Stimulated activated CD8-positive, alpha-beta memory T cell treated with anti-CD3 and anti-CD28 coated beads, Interleukin-7, amount 100 ng/mL, for 24 hours (primary cell): ENCODE results near the gene C1orf198.

ENCODE experiments used
- DNase-seq: peaks from one replicate; pipeline ENCODE4 v3.0.0-alpha.2; 2020; ENCODE audit warnings: low read depth

The C1orf198 gene

DNA sequence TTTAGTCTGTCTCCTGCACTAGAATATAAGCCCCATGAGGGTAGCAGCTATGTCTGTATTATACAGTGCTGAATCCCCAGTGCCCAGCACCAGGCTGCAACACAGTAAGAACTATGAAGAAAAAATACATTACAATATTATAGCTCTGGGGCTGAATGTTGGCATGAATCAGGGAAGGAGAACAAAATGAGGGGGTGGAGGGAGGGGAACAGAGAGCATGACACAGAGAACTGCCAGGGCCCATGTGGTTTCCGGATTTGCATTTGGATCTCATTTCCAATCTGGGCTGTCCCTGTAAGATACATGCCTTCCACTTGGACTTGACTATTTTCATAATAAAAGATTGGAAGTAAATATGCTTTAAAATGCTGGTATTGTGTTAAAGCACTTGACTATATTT is 35.8 kb downstream of the C1orf198 start:
- DNase-seq = no peak

DNA sequence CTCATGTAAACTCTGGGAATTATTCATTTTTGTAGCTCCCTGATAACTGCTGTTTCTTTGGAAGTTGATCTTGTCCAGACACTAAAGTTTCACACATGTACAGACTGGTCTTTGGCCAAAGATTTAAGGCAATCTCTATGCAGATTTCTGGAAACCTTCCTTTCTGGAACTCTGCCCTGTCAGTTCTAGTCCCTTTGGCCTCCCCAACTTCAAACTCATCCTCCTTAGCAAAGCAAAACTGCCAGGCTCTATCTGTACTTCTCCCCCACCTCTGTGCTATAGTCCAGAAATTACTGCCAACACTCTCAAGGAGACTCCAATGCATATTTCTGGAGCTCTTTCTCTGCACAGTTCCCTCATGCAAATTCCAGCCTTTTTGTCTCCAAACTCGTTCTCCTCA is 36.5 kb downstream of the C1orf198 start:
- no peak for DNase-seq

DNA sequence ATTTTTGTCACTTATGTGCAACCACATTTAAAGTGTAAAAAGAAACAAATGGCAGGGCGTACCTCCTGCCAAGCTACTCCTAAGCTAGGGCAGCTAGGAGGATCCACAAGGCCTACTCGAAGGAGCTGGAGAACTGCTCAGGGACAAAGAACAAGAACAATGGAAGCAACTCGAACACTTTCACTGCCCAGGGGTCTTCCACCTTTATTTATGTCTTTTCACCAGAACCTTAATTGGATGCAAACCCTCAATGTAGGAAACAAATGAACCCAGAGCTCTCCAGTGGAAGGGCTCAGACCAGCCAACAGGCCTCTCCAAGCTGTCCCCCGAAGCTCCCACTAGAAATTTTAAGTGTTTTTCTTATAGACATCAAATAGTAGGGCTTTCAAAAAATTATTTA is 39.9 kb downstream of the C1orf198 start:
- no peak for DNase-seq

DNA sequence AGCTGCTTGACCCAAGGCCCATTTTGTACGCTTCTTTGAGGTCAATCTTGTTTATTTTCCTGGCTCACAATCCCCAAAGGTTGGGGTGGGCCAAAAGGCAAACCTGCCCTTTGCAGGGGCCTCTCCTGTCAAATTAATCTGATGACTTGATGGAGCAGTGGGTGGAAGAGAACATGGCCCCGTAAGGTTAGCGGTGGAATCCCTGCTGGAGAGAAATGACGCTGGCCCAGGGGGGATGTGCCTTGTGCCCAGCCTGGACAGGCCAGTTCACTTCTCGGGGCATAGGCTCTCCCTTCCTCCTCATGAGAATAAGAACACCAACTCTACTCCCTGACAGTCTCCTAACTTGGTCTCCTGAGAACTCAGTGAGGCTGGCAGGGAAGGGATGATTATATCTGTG is 40.5 kb downstream of the C1orf198 start:
- DNase-seq = no peak

DNA sequence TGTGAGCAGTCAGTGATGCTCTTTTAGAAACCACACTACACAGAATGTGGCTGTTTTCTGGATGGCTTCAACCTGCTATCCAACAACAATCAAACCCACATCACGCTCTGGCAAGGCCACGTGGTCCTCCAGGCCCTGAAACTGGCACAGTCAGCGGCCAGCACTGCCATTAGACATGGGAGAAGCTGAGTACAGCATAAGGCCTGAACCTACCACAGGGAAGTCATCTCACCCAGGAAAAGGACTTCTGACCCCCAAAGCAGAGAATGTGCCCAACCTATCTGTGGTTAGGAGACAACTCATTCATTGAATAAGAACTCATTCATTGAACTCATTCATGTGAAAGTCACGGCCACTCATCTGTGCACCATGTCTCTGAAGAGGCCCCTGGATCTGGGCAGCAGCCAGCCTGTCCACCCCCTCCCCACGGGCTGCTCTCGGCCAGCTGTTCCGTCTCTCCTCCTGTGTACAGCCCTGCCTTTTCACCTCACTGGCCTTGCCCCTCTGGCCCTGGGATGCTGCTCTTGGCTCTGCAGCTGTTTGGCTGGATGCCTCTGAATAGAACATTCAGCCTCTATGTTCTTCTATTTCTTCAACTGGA is 41.1 kb downstream of the C1orf198 start:
- no peak for DNase-seq

DNA sequence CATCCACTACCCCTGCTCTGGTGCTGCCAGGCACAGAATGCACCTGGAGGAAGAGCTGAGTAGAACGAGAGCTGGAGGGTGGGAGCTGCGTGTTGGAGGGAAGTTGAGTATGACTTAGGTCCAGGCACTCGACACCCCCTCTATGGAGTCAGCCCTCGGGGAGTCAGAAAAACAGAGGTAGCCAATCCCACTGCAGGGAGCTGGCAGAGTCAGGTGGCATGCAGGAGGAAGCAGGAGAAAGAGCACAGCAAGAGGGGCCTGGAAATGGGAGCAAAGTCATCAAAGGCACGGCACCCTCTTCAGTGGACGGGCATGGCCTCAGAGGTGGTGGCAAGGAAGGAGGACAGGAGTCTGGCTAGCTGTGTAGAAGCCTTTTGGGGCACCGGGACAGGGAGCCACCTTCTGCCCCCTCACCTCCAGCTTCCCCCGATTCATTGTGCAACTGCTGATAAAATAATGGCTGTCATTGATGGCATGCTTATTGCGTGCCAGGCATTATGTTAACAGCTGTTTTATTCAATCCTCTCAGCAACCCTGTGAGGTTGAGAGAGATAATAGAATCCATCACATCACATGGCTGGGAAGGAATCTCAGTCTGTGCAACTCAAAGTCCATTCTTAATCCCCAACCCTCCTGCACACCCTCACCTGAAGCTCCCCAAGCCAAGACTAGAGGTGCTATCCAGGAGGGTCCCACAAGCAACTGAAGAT is 42.0 kb downstream of the C1orf198 start:
- no peak for DNase-seq

DNA sequence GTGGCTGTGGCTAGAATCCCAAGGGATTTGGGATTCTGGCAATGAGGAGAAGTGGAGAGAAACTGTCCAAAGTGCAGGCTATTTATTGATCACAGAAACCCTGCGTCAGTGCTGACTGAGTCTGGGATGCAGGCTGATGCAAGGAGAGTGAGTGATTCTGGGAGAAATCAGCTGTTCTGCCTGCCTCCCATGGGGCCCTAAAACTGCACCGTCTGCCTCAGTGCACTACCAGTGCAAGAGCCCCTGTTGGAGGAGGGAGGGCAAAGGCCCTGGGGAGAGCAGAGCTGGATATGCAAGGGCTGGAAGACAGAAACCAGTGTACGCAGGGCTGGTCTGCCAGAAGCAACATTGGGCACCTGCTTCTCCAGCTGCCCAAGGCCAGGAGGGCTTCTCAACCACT is 42.6 kb downstream of the C1orf198 start:
- DNase-seq = no peak

DNA sequence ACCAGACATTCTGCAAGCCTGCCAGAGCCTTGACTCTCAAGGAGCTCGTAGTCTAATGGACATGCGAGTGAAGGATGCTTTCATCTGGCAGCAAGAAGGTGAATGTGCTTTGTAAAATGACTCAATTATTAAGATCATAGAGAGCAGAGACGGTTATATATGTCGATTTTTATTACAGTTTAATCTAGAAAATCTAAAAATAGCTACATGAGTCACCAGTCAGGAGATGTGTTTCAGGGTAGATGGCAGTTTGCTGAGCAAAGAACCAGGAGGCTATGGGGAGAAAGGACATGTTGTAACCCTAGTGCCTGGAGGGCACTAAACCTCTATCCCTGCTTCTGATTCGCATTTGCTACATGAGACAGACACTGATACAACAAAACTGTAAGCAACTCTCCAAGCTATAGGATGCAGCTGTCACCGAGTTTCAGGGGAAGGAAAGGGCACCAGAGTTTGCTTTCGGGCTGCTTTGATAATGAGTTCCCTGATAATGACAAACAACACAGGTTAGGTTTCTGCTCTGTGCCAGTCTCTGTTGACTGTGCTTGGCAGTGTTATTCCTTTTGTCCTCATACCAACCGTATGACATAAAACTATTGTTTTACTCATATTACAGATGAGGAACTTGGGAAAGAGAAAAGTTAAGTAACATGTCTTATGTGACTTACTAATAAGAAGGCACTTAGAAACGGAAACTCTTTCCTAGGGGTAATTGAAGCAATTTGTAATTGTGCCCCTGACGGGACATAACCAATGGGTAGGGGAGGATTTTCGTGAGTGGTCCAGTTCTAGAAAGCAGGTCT is 43.2 kb downstream of the C1orf198 start:
- no peak for DNase-seq

DNA sequence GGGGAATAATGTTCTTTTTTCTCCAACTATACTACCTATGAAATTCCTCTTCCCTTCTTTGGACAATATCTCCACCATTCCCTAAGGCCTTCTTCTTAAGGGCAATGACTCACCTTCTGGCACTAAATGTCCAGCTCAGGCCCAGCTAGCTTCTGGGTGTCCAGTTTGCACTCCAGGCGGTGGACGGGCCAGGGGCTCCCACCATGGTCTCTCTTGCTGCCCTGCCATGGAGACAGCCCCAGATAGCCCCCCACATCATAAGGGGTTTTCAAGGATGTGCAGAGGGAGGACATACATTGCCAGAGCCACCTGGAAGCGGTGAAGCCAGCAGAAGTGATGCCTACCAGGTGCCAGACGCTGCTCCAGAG is 43.8 kb downstream of the C1orf198 start:
- no peak for DNase-seq

DNA sequence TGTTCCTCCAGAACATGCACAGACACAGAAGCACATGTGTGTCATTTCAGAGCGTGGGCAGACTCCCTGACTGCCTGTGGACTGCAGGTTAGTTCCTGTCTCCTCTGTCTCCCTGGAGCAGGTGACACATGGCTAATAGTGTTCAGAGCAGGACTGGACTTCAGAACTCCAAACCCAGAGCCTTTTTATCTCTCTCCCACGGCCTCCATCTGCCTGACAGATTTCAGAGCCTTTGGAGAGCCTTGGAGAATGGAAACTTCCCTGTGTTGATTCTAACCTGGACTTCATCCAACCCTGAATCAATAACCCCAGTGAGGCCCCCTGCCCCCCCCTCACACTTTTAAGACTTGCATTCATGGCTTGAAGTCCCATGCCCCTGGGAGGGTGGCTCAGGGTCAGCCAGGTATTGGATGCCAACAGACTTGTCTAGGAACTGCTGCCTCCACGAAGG is 44.4 kb downstream of the C1orf198 start:
- no peak for DNase-seq

DNA sequence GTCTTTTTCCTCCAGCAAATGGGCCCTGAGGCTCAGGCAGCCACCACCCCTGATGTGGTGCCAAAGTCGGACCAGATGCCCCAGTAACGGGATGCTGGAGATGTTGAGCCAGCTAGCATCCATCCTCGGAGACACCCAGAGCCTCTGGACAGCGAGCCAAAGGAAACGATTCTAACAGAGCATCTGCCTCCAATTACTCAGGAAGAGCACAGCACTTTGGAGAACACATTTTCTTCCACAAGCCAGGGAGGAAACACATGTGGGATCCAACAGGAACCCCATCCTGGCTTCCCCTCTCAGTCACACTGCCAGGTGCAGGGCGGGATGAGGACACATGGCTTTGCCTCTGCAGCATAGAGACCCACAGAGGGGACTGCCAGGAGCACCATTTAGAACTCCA is 44.9 kb downstream of the C1orf198 start:
- no peak for DNase-seq

DNA sequence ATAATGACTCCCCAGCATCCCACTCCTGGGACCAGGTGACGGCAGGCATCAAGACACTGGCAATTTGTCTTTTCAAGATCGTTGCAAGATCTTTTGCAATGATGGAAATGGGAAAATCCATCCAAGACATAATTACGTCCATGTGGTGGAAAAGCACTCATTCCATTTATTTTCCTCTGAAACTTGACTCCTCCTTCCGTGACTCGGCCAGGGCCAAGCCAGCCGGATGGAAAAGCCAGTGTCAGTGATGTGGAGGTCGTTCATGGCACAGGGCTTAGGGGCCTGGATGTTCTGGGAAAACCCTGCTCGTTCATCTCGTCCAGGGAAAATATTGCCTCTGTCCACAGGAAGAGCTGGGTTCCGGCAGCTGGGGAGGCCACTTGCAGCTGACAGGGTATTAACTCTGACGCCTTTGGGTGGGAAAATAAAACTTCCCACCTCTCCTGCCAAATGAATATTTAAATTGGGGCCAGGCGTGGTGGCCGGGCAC is 46.2 kb downstream of the C1orf198 start:
- DNase-seq = no peak

DNA sequence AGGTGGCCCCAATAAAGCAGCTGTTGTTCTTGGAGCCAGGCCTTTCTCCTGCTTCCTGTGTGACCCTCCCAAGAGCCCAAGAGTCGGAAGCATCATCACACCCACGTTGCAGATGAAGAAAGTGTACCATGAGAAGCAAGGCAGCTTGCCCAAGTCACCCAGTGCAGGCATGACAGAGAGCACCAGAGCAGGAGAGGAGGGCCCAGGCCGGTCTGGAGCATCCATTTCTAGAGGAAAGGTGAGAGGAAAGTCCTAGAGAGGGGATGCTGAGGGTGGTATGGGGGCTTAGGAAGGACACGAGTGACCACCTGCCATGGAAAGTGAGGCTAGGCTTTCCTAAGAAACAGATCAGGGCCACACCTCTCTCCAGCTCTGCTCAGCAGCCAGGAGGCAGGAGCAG is 47.0 kb downstream of the C1orf198 start:
- DNase-seq = no peak

DNA sequence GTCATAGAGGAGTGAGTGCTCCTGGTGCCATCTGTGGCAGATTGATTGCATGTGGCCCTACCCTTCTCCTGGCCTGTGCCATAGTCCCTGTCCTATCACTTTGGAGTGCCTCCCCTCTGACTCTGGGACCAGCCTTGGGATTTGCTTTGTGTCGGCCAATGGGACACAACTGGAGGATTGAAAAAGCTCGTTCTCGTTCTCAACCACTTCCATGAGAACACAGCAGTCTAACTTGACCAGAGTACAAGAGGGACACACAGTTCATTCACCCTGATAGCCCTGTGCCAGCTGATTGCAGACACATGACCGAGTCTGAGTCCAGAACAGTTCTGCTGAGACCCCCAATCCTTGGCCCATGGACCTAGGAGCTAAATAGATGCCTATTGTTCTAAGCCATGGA is 47.8 kb downstream of the C1orf198 start:
- DNase-seq = no peak

DNA sequence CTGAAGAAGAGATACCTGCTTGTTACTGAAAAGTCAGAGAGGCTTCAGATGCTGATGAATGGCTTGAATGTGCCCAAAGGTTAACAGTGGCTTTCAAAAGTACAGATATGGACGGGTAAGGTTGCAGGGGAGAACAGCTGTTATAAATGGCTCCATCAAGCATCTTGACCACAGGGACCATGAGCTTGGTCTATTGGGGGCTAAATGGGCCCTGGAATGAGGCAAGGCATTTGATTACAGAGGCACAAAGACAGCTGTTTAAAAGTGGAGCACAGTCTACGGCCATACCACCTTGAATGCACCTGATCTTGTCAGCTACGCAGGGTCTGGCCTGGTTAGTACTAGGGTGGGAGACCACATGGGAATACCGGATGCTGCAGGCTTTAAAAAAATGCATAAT is 48.3 kb downstream of the C1orf198 start:
- DNase-seq = no peak

DNA sequence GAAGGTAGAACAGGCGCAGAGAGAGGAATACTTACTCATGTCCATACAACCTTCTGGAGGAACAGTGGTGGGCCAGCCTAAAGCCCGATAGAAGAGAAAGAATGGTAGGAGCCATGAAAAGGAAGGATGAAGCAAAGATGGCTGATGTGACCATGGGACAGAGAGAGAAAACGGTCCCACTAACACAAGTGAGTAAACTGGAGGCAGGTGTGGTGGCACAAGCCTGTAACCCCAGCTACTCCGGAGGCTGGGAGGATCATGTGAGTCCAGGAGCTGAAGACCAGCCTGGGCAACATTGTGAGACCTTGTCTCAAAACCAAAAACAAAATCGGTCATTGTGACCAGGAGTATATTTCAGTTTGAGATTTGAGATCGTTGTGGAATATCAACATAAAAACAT is 49.4 kb downstream of the C1orf198 start:
- DNase-seq = no peak

DNA sequence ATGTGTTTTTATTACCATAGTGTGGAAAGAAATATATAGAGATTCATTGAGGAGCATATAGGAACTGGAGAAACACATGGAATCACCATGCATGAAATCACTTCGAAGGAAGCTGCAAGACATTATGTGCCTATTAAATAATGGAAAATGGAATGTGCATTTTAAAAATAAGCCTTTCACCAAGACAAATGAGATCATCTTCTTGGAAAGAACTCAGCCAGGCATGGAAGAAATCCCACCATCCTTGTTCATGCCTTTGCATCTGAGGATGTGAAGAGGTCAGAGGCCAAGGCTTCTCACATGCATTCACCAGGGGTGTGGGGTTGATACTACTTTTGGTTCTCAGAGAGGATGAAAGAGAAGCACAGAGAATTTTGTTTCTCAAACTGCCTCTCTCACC is 50.0 kb downstream of the C1orf198 start:
- DNase-seq = no peak

DNA sequence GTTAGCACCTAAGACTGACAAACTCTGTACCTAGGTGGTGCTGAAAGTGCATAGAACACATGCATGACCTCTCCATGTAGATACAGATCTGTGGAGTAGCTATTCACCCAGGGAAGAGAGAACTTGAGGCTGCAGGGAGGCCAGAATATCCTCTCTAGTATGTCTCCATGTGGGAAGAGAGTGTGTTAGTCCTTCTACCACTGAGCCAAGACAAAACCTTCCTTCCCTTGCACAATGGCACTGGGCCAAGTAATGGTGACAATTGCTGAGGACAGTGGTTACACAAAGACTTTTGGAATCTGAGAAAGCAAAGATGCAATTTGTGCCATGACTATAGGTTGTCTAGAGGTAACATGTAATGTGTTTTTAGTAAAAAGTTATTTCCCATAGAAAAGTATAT is 52.3 kb downstream of the C1orf198 start:
- DNase-seq = no peak

DNA sequence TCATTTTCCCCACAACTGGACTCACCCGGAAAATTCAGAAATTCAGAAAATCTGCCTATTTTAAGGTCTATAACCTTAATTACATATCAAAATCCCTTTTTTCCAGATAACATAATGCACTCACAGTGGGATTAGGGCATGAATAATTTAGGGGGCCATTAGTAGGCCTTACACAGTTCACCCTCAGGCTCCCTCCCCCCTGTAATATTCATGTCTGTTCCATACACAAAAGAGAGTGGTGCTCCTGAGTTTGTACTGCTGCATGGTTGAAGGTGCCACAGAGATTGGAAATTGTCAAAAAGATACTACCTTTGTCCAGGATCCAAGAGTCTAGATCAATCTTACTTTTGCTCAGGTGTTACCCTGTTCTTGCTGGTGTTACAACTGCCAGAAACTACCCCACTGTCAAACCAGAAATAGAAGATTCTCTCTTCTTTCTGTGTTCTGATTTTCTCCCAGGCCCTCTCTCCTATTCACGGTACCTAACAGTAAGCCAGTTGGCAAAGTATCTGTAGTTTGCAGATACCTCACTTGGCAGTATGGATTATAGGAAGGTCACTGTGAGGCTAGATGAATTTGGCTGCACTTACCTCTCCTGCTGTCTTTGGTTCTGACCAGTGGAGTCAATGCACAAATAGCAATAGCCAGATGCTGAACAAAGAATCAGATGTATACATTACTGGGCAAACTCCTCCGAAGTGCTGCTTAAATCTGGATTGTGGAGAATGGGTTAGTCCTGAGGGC is 53.2 kb downstream of the C1orf198 start:
- no peak for DNase-seq

DNA sequence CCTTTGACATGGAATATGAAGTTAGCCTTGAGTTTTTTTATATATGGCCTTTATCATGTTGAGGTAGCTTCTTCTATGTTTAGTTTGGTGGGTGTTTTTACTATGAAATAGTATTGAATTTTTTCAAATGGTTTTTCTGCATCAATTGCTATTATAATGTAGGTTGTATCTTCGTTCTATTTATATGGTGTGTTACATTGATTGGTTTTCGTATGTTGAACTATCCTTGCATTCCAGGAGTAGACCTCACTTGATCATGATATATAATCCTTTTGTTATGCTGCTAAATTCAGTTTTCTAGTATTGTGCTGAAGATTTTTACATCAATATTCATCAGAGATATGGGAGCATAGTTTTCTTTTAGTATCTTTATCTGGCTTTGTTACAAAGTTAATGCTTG is 55.8 kb downstream of the C1orf198 start:
- DNase-seq = no peak

DNA sequence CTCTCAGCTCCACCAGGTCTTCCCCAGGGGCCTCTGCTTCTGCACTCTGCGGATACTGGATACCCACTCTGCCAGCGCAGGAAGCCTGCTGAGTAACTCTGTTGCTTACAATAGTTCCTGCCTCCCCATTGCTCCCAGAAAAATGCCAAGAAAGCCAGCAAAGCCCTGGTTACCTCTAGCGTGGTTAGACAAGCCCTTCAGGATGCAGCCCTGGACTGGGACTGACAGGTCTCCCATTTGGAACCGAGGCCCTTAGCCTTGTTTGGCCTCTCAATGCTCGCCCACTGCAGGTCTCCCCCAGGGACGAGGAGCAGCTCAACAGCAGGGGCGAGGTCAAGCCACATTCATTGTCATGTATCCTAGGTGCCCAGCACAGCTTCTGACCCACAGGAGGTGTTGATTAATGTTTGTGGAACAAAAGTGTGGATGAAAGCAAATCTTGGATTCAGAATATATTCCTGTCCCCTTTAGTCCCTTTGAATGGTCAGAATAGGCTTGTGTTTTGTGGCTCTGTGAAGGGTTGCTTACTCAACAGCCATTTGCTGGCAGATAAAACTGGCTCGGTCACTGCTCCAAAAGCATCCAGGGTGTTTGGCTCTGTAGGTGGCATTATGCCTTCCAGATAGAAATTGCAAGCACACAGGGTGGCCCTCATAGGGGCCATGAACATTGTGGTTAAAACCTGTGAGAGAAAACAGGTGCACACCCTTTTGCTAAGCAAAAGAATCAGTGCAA is 58.9 kb downstream of the C1orf198 start:
- DNase-seq = no peak
